Smooth muscle cell (in vitro differentiated cells): ENCODE data around the gene PPAT. TPM values are rescaled to one million over a fixed set of nuclear protein-coding genes. Genes with fewer than 3 reads are reported as not detected.

Experiments used
- DNase-seq: peaks from one replicate; lab custom pipeline; 2025; ENCODE audit not compliant: unreplicated experiment; lab: John Stamatoyannopoulos, UW
- H2AFZ ChIP-seq: fragments of 200-600 bp; sonication (generic); 2 replicates; pipeline ENCODE4 v1.6.0; 2016; ENCODE audit warnings: antibody characterized with exemption, low read depth, mild to moderate bottlenecking
- H3F3A ChIP-seq: fragments of 200-600 bp; sonication (generic); 2 replicates; pipeline ENCODE4 v1.6.0; 2017; ENCODE audit warnings: antibody characterized with exemption, low read depth
- H3K27ac ChIP-seq: fragments of 200-600 bp; sonication (generic); 2 replicates; pipeline ENCODE4 v1.5.1; 2016; ENCODE audit warnings: low read depth, mild to moderate bottlenecking
- H3K27me3 ChIP-seq: fragments of 200-600 bp; sonication (generic); 2 replicates; pipeline ENCODE4 v1.6.1; 2016; ENCODE audit warnings: low read depth, mild to moderate bottlenecking
- H3K36me3 ChIP-seq: fragments of 200-600 bp; sonication (generic); 2 replicates; pipeline ENCODE4 v1.5.1; 2016; ENCODE audit warnings: low read depth
- H3K4me1 ChIP-seq: fragments of 200-600 bp; sonication (generic); 2 replicates; pipeline ENCODE4 v1.5.1; 2016; ENCODE audit warnings: low read depth
- H3K4me2 ChIP-seq: fragments of 200-600 bp; sonication (generic); 2 replicates; pipeline ENCODE4 v1.6.0; 2016; ENCODE audit warnings: mild to moderate bottlenecking
- H3K4me3 ChIP-seq: fragments of 200-600 bp; sonication (generic); 2 replicates; pipeline ENCODE4 v1.5.1; 2016; ENCODE audit warnings: mild to moderate bottlenecking
- H3K79me2 ChIP-seq: fragments of 200-600 bp; sonication (generic); 2 replicates; pipeline ENCODE4 v1.6.0; 2016; ENCODE audit warnings: low read depth, mild to moderate bottlenecking
- H3K9ac ChIP-seq: fragments of 200-600 bp; sonication (generic); 2 replicates; pipeline ENCODE4 v1.6.0; 2016; ENCODE audit warnings: low read depth
- H3K9me3 ChIP-seq: fragments of 200-600 bp; sonication (generic); replicated peaks from 2 replicates; pipeline ENCODE4 v1.5.1; 2016; ENCODE audit warnings: low read depth
- H4K20me1 ChIP-seq: fragments of 200-600 bp; sonication (generic); 2 replicates; pipeline ENCODE4 v1.6.0; 2016; ENCODE audit warnings: low read depth
- CTCF ChIP-seq: fragments of 200-600 bp; sonication (generic); IDR thresholded peaks from 2 replicates; pipeline ENCODE4 v1.5.1; 2017; ENCODE audit warnings: borderline replicate concordance, mild to moderate bottlenecking, antibody characterized with exemption; ENCODE audit not compliant: insufficient read depth, poor library complexity, severe bottlenecking
- WGBS: methylation state at CpG from one replicate; pipeline ENCODE4 v1.1.7; 2016; ENCODE audit warnings: low lambda C conversion rate; 5-methylcytosine and 5-hydroxymethylcytosine counted together
- polyA plus RNA-seq: library from polyadenylated mRNA; unstranded; fragments of >200 nt; fragmentation: Nextera tagmentation; extraction: Ambion mirVana; gene quantifications from 2 replicates; pipeline ENCODE4 v1.2.1, GENCODE V29; 2016
- total RNA-seq: library from RNA; depleted of rRNA; stranded (reverse); fragments of >200 nt; gene quantifications from 2 replicates; pipeline ENCODE4 v1.2.3, GENCODE V29; 2014

PPAT gene
- total and polyA plus RNA-seq, 2 experiments from 2014 or later, result 11.6 to 26.8 TPM

DNA sequence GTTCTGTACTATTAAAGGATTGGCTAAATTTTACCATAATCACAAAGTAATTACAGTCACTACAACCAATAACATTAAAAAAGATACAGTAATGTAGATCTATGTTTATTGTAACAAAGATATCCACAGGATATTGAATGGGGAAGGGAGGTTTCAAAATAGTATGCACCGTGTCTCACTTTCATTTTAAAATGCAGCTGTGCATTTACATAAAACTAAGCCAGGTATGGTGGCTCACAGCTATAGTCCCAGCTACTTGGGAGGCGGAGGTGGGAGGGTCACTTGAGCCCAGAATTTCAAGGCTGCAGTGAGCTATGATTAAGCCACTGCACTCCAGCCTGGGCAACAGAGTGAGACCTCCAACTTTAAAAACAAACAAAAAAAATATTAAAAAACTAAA, 40.5 kb upstream of the PPAT start:
- peaks cover 14% of the 10 kb centered on the region for H3K79me2 ChIP-seq
- H3K27me3 ChIP-seq, result no peaks in the 10 kb centered on the region
- no peak for DNase-seq
- no peaks in the 10 kb centered on the region for H3K4me1 ChIP-seq
- H3F3A ChIP-seq, result no peaks in the 10 kb centered on the region
- 96% methylated on average over 2 of the region's 2 CpGs for WGBS
- H3K9me3 ChIP-seq, result no peaks in the 10 kb centered on the region
- H2AFZ ChIP-seq, result no peak overlapping the region
- peaks cover 44% of the 10 kb centered on the region for H3K36me3 ChIP-seq
- H3K4me3 ChIP-seq, result no peak overlapping the region
- no peak overlapping the region for H3K4me2 ChIP-seq
- no peak for TF ChIP-seq CTCF
- no peak overlapping the region for H3K9ac ChIP-seq
- H4K20me1 ChIP-seq, result peaks cover 4% of the 10 kb centered on the region
- no peak overlapping the region for H3K27ac ChIP-seq

DNA sequence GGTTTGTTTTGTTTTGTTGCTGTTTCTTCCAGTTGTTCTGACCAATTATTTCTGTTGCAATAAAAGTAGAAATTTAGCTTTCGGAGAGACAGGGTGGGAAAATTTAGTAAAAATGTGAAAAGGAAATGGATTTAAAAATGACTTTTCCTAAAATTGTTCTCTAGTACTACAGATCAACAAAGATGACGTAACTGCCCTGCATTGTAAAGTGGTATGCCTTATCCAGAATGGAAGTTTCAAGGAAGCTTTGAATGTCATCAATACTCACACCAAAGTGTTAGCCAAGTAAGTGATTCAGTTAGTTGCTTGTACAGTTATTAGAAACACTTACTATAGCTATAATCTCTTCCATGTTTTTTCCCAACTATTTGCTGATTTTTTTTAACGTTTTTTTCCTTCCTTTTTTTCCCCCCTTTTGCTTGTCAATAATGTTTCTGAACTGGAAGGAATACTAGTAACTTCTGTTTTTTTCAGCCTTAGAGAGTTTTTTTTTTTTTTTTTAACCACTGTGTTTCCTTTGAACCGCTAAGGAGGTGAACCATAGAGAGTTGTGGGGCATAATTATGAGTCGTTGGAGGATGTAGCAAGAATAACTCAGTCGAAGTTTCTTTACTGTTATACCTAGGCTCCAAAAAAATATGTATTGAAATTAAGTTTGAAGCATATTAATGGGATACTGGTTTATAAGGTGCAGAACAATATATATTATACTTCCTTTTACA, 34.2 kb upstream of the PPAT start:
- no peak for DNase-seq
- H3K9ac ChIP-seq, result no peak overlapping the region
- H3K27me3 ChIP-seq, result no peaks in the 10 kb centered on the region
- peaks cover 26% of the 10 kb centered on the region for H4K20me1 ChIP-seq
- peaks cover 13% of the 10 kb centered on the region for H3K36me3 ChIP-seq
- no peak overlapping the region for H2AFZ ChIP-seq
- no peak overlapping the region for H3K27ac ChIP-seq
- WGBS, result 92% methylated on average over 6 of the region's 6 CpGs
- H3K4me2 ChIP-seq, result peak overlapping the region; percentile 88
- peak overlapping the region; percentile 74 for H3K4me3 ChIP-seq
- H3K79me2 ChIP-seq, result peaks cover 62% of the 10 kb centered on the region
- H3K4me1 ChIP-seq, result peaks cover 21% of the 10 kb centered on the region
- H3F3A ChIP-seq, result peaks cover 4% of the 10 kb centered on the region
- TF ChIP-seq CTCF, result no peak
- H3K9me3 ChIP-seq, result no peaks in the 10 kb centered on the region

- Histone ChIP-seq H3F3A (peaks cover 7% of the 10 kb centered on the region), H3K27ac (peak overlapping the region; percentile 95), H3K27me3 (no peaks in the 10 kb centered on the region), H3K4me3 (peak overlapping the region; percentile 74), H3K9me3 (no peaks in the 10 kb centered on the region), H3K4me2 (peak overlapping the region; percentile 88), H3K9ac (peak overlapping the region; percentile 97), H4K20me1 (peaks cover 26% of the 10 kb centered on the region), H2AFZ (peak overlapping the region; percentile 7), H3K4me1 (peaks cover 21% of the 10 kb centered on the region), H3K36me3 (peaks cover 13% of the 10 kb centered on the region), H3K79me2 (peaks cover 60% of the 10 kb centered on the region)
- WGBS, result 1% methylated on average over 10 of the region's 10 CpGs
- no peak for DNase-seq
- TF ChIP-seq CTCF, result no peak
Observed at GRCh38 chr4:56468097-56468422, 32.6 kb upstream of the PPAT start.
